Endothelial cell of umbilical vein (primary cell): ENCODE results near the gene NMS. TPM values are rescaled to one million over a fixed set of nuclear protein-coding genes. Genes with fewer than 3 reads are reported as not detected.

Source experiments
- BruUV-seq: library from RNA; stranded (reverse); fragments of 400-500 nt; replicated peaks from 2 replicates; lab custom pipeline; 2021; lab: Mats Ljungman, UMichigan
- CTCF ChIA-PET: fragments of 300-600, 350-600 bp; sonication (Branson Sonifier 250); formaldehyde crosslinking; loops from one replicate; lab custom pipeline; 2021; ENCODE audit warnings: antibody characterized with exemption, inconsistent platforms; lab: Charles Lee
- POLR2A ChIA-PET: fragments of 300-600, 350-600 bp; sonication (Branson Sonifier 250); formaldehyde crosslinking; loops from one replicate; lab custom pipeline; 2021; ENCODE audit warnings: antibody characterized with exemption, inconsistent platforms; lab: Charles Lee
- DNase-seq: peaks from one replicate; pipeline ENCODE4 v3.0.0-alpha.2; 2011; ENCODE audit warnings: low read depth, low spot score
- FAIRE-seq: peaks from 2 replicates; lab custom pipeline; 2011; peaks lifted over from hg19 to GRCh38; lab: Jason Lieb, UNC
- H2AFZ ChIP-seq: 2 replicates; pipeline ENCODE4 v1.6.0; 2012; ENCODE audit warnings: low read depth, low read length, control low read depth, inconsistent platforms
- H3K27ac ChIP-seq: 2 replicates; pipeline ENCODE4 v1.5.1; 2011; ENCODE audit warnings: low read depth, mild to moderate bottlenecking, control low read depth, low read length, moderate library complexity; ENCODE audit not compliant: insufficient read depth
- H3K27me3 ChIP-seq, 2 experiments: 2 replicates each; pipeline versions ENCODE4 v1.6.0 to v1.6.1; 2011; ENCODE audit warnings: low read length in 2 of 2, mixed read lengths in 1 of 2; ENCODE audit not compliant: control insufficient read depth in 2 of 2, insufficient read depth in 2 of 2
- H3K36me3 ChIP-seq, 2 experiments: 2 replicates in 1 of 2; 3 replicates in 1 of 2; pipeline ENCODE4 v1.5.1; 2011; ENCODE audit warnings: low read length in 2 of 2, mild to moderate bottlenecking in 1 of 2, moderate library complexity in 1 of 2; ENCODE audit not compliant: control insufficient read depth in 2 of 2, insufficient read depth in 2 of 2; ENCODE audit errors: extremely low read depth in 1 of 2
- H3K4me1 ChIP-seq: 3 replicates; pipeline ENCODE4 v1.5.1; 2011; ENCODE audit warnings: mild to moderate bottlenecking, low read length; ENCODE audit not compliant: control insufficient read depth, insufficient read depth; ENCODE audit errors: extremely low read depth
- H3K4me2 ChIP-seq: 2 replicates; pipeline ENCODE4 v1.6.1; 2011; ENCODE audit warnings: low read length, control low read depth, mixed read lengths; ENCODE audit not compliant: insufficient read depth
- H3K4me3 ChIP-seq, 3 experiments: fragments of 200-600 bp in 1 of 3; sonication (generic), shearing (Covaris generic) in 1 of 3; replicated peaks in 1 of 3; 2 replicates each; pipeline ENCODE4 v1.5.1; 2011 to 2016; ENCODE audit warnings: control low read depth in 3 of 3, low read length in 3 of 3, mild to moderate bottlenecking in 2 of 3, inconsistent platforms in 1 of 3, low read depth in 1 of 3, moderate library complexity in 1 of 3; ENCODE audit not compliant: insufficient read depth in 1 of 3
- H3K79me2 ChIP-seq: 2 replicates; pipeline ENCODE4 v1.6.0; 2012; ENCODE audit warnings: low read length, inconsistent platforms; ENCODE audit not compliant: control insufficient read depth, insufficient read depth
- H3K9ac ChIP-seq: replicated peaks from 2 replicates; pipeline ENCODE3; 2011; ENCODE audit warnings: low read length, control low read depth; ENCODE audit not compliant: insufficient read depth; ENCODE audit errors: extremely low read depth
- H3K9me1 ChIP-seq: replicated peaks from 3 replicates; pipeline ENCODE4 v1.6.0; 2011; ENCODE audit warnings: mild to moderate bottlenecking, low read length; ENCODE audit not compliant: control insufficient read depth, insufficient read depth; ENCODE audit errors: extremely low read depth
- H3K9me3 ChIP-seq: replicated peaks from 2 replicates; pipeline ENCODE4 v1.5.1; 2012; ENCODE audit warnings: low read length, inconsistent platforms; ENCODE audit not compliant: control insufficient read depth, insufficient read depth
- H4K20me1 ChIP-seq: replicated peaks from 2 replicates; pipeline ENCODE3; 2011; ENCODE audit warnings: mild to moderate bottlenecking, low read length; ENCODE audit not compliant: control insufficient read depth, insufficient read depth; ENCODE audit errors: extremely low read depth
- EZH2 ChIP-seq: IDR thresholded peaks from 2 replicates; pipeline ENCODE4 v1.6.1; 2012; ENCODE audit warnings: borderline replicate concordance, low read depth, mild to moderate bottlenecking, moderate library complexity, low read length, inconsistent platforms; ENCODE audit not compliant: severe bottlenecking
- FOS ChIP-seq: IDR thresholded peaks from 2 replicates; pipeline ENCODE4 v1.6.1; 2011; ENCODE audit warnings: mild to moderate bottlenecking, low read length, moderate library complexity, borderline replicate concordance; ENCODE audit not compliant: insufficient read depth
- GATA2 ChIP-seq: IDR thresholded peaks from 2 replicates; pipeline ENCODE4 v1.7.0; 2011; ENCODE audit warnings: low read depth, mild to moderate bottlenecking, moderate library complexity, mixed read lengths, low read length; ENCODE audit not compliant: insufficient read length, insufficient read depth
- JUN ChIP-seq: IDR thresholded peaks from 2 replicates; pipeline ENCODE4 v1.6.1; 2011; ENCODE audit warnings: borderline replicate concordance, low read depth; ENCODE audit not compliant: insufficient read length, insufficient read depth
- MYC ChIP-seq: IDR thresholded peaks from one replicate; pipeline ENCODE4 v1.6.1; 2011; ENCODE audit warnings: mild to moderate bottlenecking, low read depth, low read length
- POLR2A ChIP-seq: IDR thresholded peaks from 2 replicates; pipeline ENCODE4 v1.6.1; 2012; ENCODE audit warnings: low read depth, mild to moderate bottlenecking, control low read depth, low read length
- POLR2AphosphoS5 ChIP-seq: IDR thresholded peaks from 2 replicates; pipeline ENCODE4 v1.6.1; 2012; ENCODE audit warnings: low read depth, mild to moderate bottlenecking, control low read depth, low read length, moderate library complexity; ENCODE audit not compliant: insufficient read depth
- dilution Hi-C: fragments of 300-500 bp; cut with MboI; formaldehyde crosslinking; loops from one replicate; pipeline ENCODE4 v1.15.0; 2019; ENCODE audit warnings: low sequenced_read_pairs; ENCODE audit not compliant: extremely low pct_ligation_motif_present
- intact Hi-C: fragments of 100-400 bp; cut with micrococcal nuclease; formaldehyde crosslinking; loops from one replicate; pipeline ENCODE4 v1.10.0; 2022
- polyA plus RNA-seq, 4 experiments: library from polyadenylated mRNA; depleted of rRNA in 3 of 4; stranded (reverse) in 3 of 4; unstranded in 1 of 4; fragments of >200 nt; gene quantifications; 2 replicates each; pipeline versions ENCODE4 v1.2.1 to v1.2.3, GENCODE V29; 2011 to 2012; ENCODE audit warnings: missing spikeins in 1 of 4
- total RNA-seq: library from RNA; stranded (reverse); gene quantifications from 2 replicates; pipeline ENCODE4 v1.2.3, GENCODE V29; 2021
- TF ChIP-seq, protein P1 (sequence below), 2 donors: IDR thresholded peaks; 1 replicate in 1 of 2; 2 replicates in 1 of 2; pipeline ENCODE4 v1.5.1; 2011; ENCODE audit warnings: low read length in 2 of 2, mild to moderate bottlenecking in 2 of 2, moderate library complexity in 2 of 2, control low read depth in 1 of 2, inconsistent platforms in 1 of 2, low read depth in 1 of 2; ENCODE audit not compliant: insufficient read depth in 1 of 2; ENCODE audit errors: extremely low read depth in 1 of 2
- TF ChIP-seq, protein P2 (sequence below): IDR thresholded peaks from 2 replicates; pipeline ENCODE4 v1.6.1; 2011; ENCODE audit not compliant: insufficient read depth, insufficient read length

The NMS gene
- total and polyA plus RNA-seq, 2 donors (not counting 3 experiments of a cell fraction or from before 2014, with no cell fraction given) = not detected

DNA sequence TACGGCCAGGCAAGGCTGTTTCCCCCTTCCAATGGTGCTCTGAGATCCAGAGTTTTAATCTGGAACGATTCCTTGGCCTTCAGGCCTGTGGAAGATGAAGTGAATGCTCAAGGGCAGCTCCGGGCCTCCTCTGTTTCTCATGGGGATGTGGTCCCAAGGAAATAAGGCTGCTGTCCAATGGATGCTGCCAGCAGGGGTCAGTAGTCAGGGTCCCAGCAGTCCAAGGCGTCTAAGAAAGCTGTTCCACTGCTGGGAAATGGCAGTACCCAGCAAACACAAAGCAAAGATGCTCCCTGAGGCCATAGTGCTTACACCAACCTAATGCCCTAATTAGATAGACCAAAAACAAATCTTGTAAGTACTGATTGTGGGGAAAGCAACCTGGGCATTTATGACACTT lies 12.5 kb downstream of the NMS start:
- CTCF ChIA-PET = interaction anchor here (0.9 kb wide), 1 partner anchor 80 kb away, joined by 5 read pairs; the partner anchor contains the start of gene PDCL3
- dilution Hi-C loops = no loop called here
- intact Hi-C loops = no loop called here

DNA sequence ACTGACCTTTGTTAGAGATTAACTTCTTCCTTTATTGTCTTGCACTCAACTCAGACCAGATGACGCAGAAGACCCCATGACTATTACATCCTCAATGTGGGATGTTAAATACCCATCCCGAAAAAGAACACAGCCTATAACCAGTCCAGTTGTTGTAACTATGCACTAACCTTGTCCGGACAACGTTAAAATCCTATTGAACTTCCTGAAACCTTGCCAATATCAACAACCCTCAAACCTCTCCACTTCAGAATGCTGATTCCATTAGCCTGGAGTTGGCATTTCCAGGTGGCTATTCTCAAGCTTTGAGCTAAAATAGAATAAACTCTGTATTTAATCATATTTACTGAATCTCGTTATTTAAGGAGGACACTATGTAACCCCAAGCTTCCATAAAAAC lies 13.6 kb downstream of the NMS start:
- POLR2A ChIA-PET = no interaction called here
- intact Hi-C loops = no loop called here
- dilution Hi-C loops = no loop called here

More for the DNA sequence above, 12.5 kb downstream of the NMS start:
- BruUV-seq = no TSS peak
- H3K4me2 ChIP-seq = no peak overlapping the region
- no peaks in the 10 kb centered on the region for H3K9me3 ChIP-seq
- FAIRE-seq = no peak
- POLR2A ChIA-PET = no interaction called here
- no peak overlapping the region for H2AFZ ChIP-seq
- TF ChIP-seq, protein P1, sequence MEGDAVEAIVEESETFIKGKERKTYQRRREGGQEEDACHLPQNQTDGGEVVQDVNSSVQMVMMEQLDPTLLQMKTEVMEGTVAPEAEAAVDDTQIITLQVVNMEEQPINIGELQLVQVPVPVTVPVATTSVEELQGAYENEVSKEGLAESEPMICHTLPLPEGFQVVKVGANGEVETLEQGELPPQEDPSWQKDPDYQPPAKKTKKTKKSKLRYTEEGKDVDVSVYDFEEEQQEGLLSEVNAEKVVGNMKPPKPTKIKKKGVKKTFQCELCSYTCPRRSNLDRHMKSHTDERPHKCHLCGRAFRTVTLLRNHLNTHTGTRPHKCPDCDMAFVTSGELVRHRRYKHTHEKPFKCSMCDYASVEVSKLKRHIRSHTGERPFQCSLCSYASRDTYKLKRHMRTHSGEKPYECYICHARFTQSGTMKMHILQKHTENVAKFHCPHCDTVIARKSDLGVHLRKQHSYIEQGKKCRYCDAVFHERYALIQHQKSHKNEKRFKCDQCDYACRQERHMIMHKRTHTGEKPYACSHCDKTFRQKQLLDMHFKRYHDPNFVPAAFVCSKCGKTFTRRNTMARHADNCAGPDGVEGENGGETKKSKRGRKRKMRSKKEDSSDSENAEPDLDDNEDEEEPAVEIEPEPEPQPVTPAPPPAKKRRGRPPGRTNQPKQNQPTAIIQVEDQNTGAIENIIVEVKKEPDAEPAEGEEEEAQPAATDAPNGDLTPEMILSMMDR (IDR thresholded peaks at IDR 0.05; ENCODE audit: extremely low read depth in 1 of 2, insufficient read depth in 1 of 2, low read depth in 1 of 2, low read length in 2 of 2) = peak in 1 of 2 donors; percentile 11
- no peak for TF ChIP-seq MYC
- no peak for DNase-seq
- H4K20me1 ChIP-seq = no peaks in the 10 kb centered on the region
- H3K36me3 ChIP-seq = no peaks in the 10 kb centered on the region
- H3K4me3 ChIP-seq = no peak overlapping the region
- no peaks in the 10 kb centered on the region for H3K27me3 ChIP-seq
- no peaks in the 10 kb centered on the region for H3K4me1 ChIP-seq
- no peaks in the 10 kb centered on the region for H3K79me2 ChIP-seq
- no peak overlapping the region for H3K27ac ChIP-seq
- no peak overlapping the region for H3K9ac ChIP-seq
- H3K9me1 ChIP-seq = no peaks in the 10 kb centered on the region

More for the DNA sequence above, 13.6 kb downstream of the NMS start:
- Histone ChIP-seq H3K4me1 (no peaks in the 10 kb centered on the region), H3K27ac (no peak overlapping the region), H3K9ac (no peak overlapping the region), H3K9me1 (no peaks in the 10 kb centered on the region), H3K4me3 (no peak overlapping the region), H3K36me3 (no peaks in the 10 kb centered on the region), H4K20me1 (no peaks in the 10 kb centered on the region), H3K27me3 (no peaks in the 10 kb centered on the region), H2AFZ (no peak overlapping the region), H3K9me3 (no peaks in the 10 kb centered on the region), H3K4me2 (no peak overlapping the region), H3K79me2 (no peaks in the 10 kb centered on the region)
- no TSS peak for BruUV-seq
- CTCF ChIA-PET = no interaction called here
- TF ChIP-seq EZH2 = no peak
- TF ChIP-seq GATA2 = no peak
- TF ChIP-seq FOS = no peak
- no peak for TF ChIP-seq POLR2A
- TF ChIP-seq, protein P1 (IDR thresholded peaks at IDR 0.05; ENCODE audit: extremely low read depth in 1 of 2, insufficient read depth in 1 of 2, low read depth in 1 of 2, low read length in 2 of 2) = no peak
- TF ChIP-seq, protein P2, sequence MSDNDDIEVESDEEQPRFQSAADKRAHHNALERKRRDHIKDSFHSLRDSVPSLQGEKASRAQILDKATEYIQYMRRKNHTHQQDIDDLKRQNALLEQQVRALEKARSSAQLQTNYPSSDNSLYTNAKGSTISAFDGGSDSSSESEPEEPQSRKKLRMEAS = no peak
- no peak for TF ChIP-seq JUN
- no peak for TF ChIP-seq MYC
- no peak for TF ChIP-seq POLR2AphosphoS5
- FAIRE-seq (no peak), DNase-seq (no peak)
